ENCODE results near the gene WDTC1. TPM values are rescaled to one million over a fixed set of nuclear protein-coding genes. Genes with fewer than 3 reads are reported as not detected.
A peak's percentile ranks its signal among the peaks of the same experiment; 100 is the strongest.

The WDTC1 gene
- total RNA-seq, 1 experiment from 2014 or later = 24.6 TPM

- DNase-seq (ENCODE audit: low read depth, low spot score) (no peak), ATAC-seq (no peak)
- Histone ChIP-seq H3K9me3 (ENCODE audit: control insufficient read depth, insufficient read depth, low read depth, low read length) (no peaks in the 10 kb centered on the region), H3K27ac (ENCODE audit: low read length) (no peak overlapping the region), H3K36me3 (ENCODE audit: control insufficient read depth, insufficient read depth, low read length) (no peaks in the 10 kb centered on the region), H3K4me1 (ENCODE audit: control insufficient read depth, insufficient read depth, low read length) (peaks cover 25% of the 10 kb centered on the region), H3K27me3 (ENCODE audit: control insufficient read depth, insufficient read depth, low read length) (no peaks in the 10 kb centered on the region), H3K4me3 (ENCODE audit: low read depth in 2 of 2, low read length in 2 of 2) (no peak overlapping the region)
- no TSS peak for BruUV-seq (replicated peaks)
- CTCF ChIA-PET = no interaction called here
- no peak for TF ChIP-seq TCF7L2 (IDR thresholded peaks at IDR 0.05; ENCODE audit: low read depth, low read length)
- TF ChIP-seq, protein P1, sequence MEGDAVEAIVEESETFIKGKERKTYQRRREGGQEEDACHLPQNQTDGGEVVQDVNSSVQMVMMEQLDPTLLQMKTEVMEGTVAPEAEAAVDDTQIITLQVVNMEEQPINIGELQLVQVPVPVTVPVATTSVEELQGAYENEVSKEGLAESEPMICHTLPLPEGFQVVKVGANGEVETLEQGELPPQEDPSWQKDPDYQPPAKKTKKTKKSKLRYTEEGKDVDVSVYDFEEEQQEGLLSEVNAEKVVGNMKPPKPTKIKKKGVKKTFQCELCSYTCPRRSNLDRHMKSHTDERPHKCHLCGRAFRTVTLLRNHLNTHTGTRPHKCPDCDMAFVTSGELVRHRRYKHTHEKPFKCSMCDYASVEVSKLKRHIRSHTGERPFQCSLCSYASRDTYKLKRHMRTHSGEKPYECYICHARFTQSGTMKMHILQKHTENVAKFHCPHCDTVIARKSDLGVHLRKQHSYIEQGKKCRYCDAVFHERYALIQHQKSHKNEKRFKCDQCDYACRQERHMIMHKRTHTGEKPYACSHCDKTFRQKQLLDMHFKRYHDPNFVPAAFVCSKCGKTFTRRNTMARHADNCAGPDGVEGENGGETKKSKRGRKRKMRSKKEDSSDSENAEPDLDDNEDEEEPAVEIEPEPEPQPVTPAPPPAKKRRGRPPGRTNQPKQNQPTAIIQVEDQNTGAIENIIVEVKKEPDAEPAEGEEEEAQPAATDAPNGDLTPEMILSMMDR (IDR thresholded peaks at IDR 0.05) = no peak
- TF ChIP-seq SIN3A (IDR thresholded peaks at IDR 0.05; ENCODE audit: borderline replicate concordance, insufficient read depth, low read depth, low read length) = no peak
- TF ChIP-seq POLR2AphosphoS5 (IDR thresholded peaks at IDR 0.05; ENCODE audit: low read depth, low read length) = no peak
- TF ChIP-seq, protein P2, sequence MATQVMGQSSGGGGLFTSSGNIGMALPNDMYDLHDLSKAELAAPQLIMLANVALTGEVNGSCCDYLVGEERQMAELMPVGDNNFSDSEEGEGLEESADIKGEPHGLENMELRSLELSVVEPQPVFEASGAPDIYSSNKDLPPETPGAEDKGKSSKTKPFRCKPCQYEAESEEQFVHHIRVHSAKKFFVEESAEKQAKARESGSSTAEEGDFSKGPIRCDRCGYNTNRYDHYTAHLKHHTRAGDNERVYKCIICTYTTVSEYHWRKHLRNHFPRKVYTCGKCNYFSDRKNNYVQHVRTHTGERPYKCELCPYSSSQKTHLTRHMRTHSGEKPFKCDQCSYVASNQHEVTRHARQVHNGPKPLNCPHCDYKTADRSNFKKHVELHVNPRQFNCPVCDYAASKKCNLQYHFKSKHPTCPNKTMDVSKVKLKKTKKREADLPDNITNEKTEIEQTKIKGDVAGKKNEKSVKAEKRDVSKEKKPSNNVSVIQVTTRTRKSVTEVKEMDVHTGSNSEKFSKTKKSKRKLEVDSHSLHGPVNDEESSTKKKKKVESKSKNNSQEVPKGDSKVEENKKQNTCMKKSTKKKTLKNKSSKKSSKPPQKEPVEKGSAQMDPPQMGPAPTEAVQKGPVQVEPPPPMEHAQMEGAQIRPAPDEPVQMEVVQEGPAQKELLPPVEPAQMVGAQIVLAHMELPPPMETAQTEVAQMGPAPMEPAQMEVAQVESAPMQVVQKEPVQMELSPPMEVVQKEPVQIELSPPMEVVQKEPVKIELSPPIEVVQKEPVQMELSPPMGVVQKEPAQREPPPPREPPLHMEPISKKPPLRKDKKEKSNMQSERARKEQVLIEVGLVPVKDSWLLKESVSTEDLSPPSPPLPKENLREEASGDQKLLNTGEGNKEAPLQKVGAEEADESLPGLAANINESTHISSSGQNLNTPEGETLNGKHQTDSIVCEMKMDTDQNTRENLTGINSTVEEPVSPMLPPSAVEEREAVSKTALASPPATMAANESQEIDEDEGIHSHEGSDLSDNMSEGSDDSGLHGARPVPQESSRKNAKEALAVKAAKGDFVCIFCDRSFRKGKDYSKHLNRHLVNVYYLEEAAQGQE (IDR thresholded peaks at IDR 0.05; ENCODE audit: insufficient read depth in 1 of 2, low read depth in 2 of 2, low read length in 1 of 2) = no peak
- intact Hi-C loops (cut with micrococcal nuclease; ENCODE audit: unreplicated experiment) = no loop called here
- in situ Hi-C loops (cut with HindIII; ENCODE audit: low pct_unique_long_range_greater_than_20kb, low sequenced_read_pairs) = no loop called here
- POLR2A ChIA-PET = no interaction called here
Observed at GRCh38 chr1:27346991-27347624, 112.7 kb downstream of the WDTC1 start.

- peak overlapping the region; percentile 46 to 59 for H3K4me3 ChIP-seq (ENCODE audit: low read depth in 2 of 2, low read length in 2 of 2)
- H3K4me1 ChIP-seq (ENCODE audit: control insufficient read depth, insufficient read depth, low read length) = peaks cover 19% of the 10 kb centered on the region
- H3K27ac ChIP-seq (ENCODE audit: low read length) = peak overlapping the region; percentile 83
- no TSS peak for BruUV-seq (replicated peaks)
- intact Hi-C loops (cut with micrococcal nuclease; ENCODE audit: unreplicated experiment) (no loop called here), in situ Hi-C loops (cut with HindIII; ENCODE audit: low pct_unique_long_range_greater_than_20kb, low sequenced_read_pairs) (no loop called here)
- TF ChIP-seq, protein P2 (IDR thresholded peaks at IDR 0.05; ENCODE audit: insufficient read depth in 1 of 2, low read depth in 2 of 2, low read length in 1 of 2) = no peak
- peak; percentile 38; the same call in 1 of the 2 replicates for TF ChIP-seq POLR2AphosphoS5 (IDR thresholded peaks at IDR 0.05; ENCODE audit: low read depth, low read length)
- no peaks in the 10 kb centered on the region for H3K9me3 ChIP-seq (ENCODE audit: control insufficient read depth, insufficient read depth, low read depth, low read length)
- no peaks in the 10 kb centered on the region for H3K27me3 ChIP-seq (ENCODE audit: control insufficient read depth, insufficient read depth, low read length)
- no peaks in the 10 kb centered on the region for H3K36me3 ChIP-seq (ENCODE audit: control insufficient read depth, insufficient read depth, low read length)
- DNase-seq (ENCODE audit: low read depth, low spot score) (no peak), ATAC-seq (peak; percentile 81)
- CTCF ChIA-PET = interaction anchor here (0.5 to 1.0 kb wide), 6 partner anchors 14 to 239 kb away, joined by 3 to 10 read pairs (median 4); no protein-coding TSS in a partner anchor
- POLR2A ChIA-PET = interaction anchor here (0.6 kb wide), 1 partner anchor 219 kb away, joined by 3 read pairs; no protein-coding TSS in a partner anchor
Observed at GRCh38 chr1:27348861-27349783, 114.7 kb downstream of the WDTC1 start.
